Stomach smooth muscle (tissue), 2 donors: ENCODE results near the gene EXOC2.

Source experiments
- H3K27ac ChIP-seq: one replicate; pipeline ENCODE4 v1.7.0; 2013; ENCODE audit warnings: mild to moderate bottlenecking, low read length, inconsistent platforms
- H3K27me3 ChIP-seq, 2 donors: one replicate each; pipeline ENCODE4 v1.7.0; 2013; ENCODE audit warnings: low read length in 2 of 2; ENCODE audit not compliant: insufficient read depth in 2 of 2, control insufficient read depth in 1 of 2
- H3K36me3 ChIP-seq, 2 donors: one replicate each; pipeline ENCODE4 v1.7.0; 2013; ENCODE audit warnings: low read length in 2 of 2; ENCODE audit not compliant: control insufficient read depth in 2 of 2, insufficient read depth in 2 of 2
- H3K4me1 ChIP-seq: one replicate; pipeline ENCODE4 v1.7.0; 2013; ENCODE audit warnings: low read length; ENCODE audit not compliant: control insufficient read depth, insufficient read depth
- H3K4me3 ChIP-seq, 2 donors: one replicate each; pipeline ENCODE4 v1.7.0; 2013; ENCODE audit warnings: low read length in 2 of 2
- H3K9ac ChIP-seq, 2 donors: one replicate each; pipeline ENCODE4 v1.7.0; 2013; ENCODE audit warnings: low read length in 2 of 2, mild to moderate bottlenecking in 1 of 2
- H3K9me3 ChIP-seq, 2 donors: one replicate each; pipeline ENCODE4 v1.7.0; 2013; ENCODE audit warnings: low read length in 2 of 2; ENCODE audit not compliant: control insufficient read depth in 2 of 2
- donor health status: healthy.
- donor health status: Pancreatic carcinoma.

Gene EXOC2

DNA sequence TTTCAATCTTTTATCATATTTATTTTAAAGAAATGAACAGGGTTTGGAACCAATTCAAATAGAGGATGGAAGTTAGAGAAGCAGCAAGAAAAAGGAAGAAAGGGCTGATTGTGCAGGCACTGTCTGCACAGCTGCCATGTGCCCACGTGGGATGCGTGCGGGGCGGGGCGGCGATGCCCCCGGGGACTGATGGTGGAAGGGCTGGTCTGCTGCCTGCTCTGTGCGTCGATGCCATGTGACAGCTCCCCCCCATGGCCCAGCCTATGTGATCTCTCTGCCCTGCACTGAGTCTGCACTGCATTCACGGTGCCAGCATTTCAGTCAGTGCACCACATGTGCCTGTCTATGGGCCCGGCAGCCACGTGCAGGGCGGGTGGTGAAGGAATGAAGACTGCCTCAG is 205.0 kb downstream of the EXOC2 start:
- Histone ChIP-seq H3K4me1 (no peaks in the 10 kb centered on the region), H3K9me3 (no peaks in the 10 kb centered on the region), H3K4me3 (no peak overlapping the region), H3K27me3 (no peaks in the 10 kb centered on the region), H3K9ac (no peak overlapping the region), H3K36me3 (peaks cover 24 to 29% of the 10 kb centered on the region in 2 donors), H3K27ac (no peak overlapping the region)

DNA sequence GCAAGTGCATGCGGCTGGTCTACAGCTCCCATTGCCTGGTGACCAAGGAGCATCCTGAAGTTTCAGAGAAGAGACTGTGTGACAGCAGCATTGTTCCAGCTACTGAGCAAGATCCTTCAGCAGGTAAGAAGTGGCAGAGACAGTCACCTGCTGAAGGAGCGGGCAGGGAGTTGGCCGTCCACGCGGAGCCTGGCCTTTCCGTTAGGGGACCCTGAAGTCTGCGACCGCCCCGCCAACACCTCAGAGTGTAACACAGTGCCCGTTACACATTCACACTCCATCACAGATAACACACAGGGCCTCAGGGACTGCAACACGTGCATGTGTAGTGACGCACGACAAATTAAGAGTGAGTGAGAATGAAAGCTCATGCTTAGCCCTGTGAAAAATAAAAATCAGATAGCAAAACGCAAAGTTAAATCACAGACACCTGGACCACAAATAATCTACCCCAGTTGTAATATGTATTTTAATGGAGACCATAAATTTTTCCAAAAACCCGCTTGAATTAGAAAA is 207.2 kb downstream of the EXOC2 start:
- Histone ChIP-seq H3K36me3 (peaks cover 22 to 29% of the 10 kb centered on the region in 2 donors), H3K27me3 (no peaks in the 10 kb centered on the region), H3K9ac (no peak overlapping the region), H3K9me3 (no peaks in the 10 kb centered on the region), H3K27ac (no peak overlapping the region), H3K4me3 (no peak overlapping the region), H3K4me1 (no peaks in the 10 kb centered on the region)

GRCh38 chr6:484746-485145 is 208.2 kb downstream of the EXOC2 start:
- Histone ChIP-seq H3K9me3 (no peaks in the 10 kb centered on the region), H3K9ac (no peak overlapping the region), H3K36me3 (peaks cover 22 to 23% of the 10 kb centered on the region in 2 donors), H3K4me1 (no peaks in the 10 kb centered on the region), H3K27me3 (no peaks in the 10 kb centered on the region), H3K27ac (no peak overlapping the region), H3K4me3 (no peak overlapping the region)

DNA sequence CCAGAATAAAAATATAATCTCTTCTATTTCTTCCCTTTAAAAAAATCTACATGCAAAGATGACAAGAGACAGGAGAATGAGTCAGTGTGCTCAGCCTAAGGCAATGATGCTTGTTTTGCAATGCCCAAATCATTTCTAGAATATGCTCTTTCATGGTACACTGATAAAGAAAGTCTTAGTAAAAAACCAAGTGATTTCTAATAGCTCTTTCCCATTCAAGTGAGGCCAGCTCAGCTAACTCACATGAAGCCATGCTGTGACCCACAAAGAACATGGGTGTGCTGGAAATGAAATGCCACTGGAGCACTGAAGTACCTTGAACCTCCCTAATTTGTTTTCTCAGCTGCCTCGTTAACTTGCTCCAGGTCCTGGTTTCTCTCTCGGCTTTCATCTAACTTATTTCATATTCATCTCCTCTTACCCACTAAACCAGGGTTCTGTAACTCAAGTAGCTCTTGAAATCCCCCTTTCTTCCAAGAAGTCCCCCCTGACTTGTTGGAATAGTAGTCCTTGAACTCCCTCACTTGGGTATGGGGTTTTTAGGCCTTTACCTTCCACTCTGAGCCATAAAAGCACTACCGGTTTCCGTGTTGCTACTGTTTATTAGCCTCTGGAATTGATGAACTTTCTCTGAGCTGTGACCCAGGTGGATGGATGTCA is 208.7 kb downstream of the EXOC2 start:
- H3K9ac ChIP-seq, result no peak overlapping the region

DNA sequence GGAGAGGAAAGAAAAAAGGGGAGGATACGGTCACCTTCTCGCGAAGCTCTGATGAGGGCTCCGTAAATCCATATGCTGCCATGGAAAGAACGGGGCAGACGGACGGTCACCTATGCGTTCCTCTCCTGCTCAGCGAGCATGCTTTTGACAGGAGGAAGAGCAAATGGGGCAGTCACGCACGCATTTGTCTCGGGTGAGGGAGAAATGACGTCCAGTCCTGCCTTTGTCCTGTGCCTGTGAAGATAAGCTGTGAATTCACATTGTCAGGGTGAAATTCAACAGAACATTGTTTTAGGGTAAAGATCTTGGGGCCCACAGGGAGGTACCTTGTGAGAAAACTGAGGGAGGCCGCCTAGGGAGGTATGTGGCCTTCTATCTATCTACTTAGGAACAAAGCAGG is 217.6 kb downstream of the EXOC2 start:
- no peak overlapping the region for H3K9ac ChIP-seq
- no peak overlapping the region for H3K27ac ChIP-seq
- no peaks in the 10 kb centered on the region for H3K36me3 ChIP-seq
- H3K4me1 ChIP-seq, result no peaks in the 10 kb centered on the region
- H3K27me3 ChIP-seq, result peaks cover 0 to 3% of the 10 kb centered on the region in 2 donors
- no peaks in the 10 kb centered on the region for H3K9me3 ChIP-seq
- no peak overlapping the region for H3K4me3 ChIP-seq

More for the DNA sequence above, 208.7 kb downstream of the EXOC2 start:
- Histone ChIP-seq H3K36me3 (peaks cover 22 to 23% of the 10 kb centered on the region in 2 donors), H3K4me1 (no peaks in the 10 kb centered on the region), H3K9me3 (no peaks in the 10 kb centered on the region), H3K27ac (no peak overlapping the region), H3K4me3 (no peak overlapping the region), H3K27me3 (no peaks in the 10 kb centered on the region)

DNA sequence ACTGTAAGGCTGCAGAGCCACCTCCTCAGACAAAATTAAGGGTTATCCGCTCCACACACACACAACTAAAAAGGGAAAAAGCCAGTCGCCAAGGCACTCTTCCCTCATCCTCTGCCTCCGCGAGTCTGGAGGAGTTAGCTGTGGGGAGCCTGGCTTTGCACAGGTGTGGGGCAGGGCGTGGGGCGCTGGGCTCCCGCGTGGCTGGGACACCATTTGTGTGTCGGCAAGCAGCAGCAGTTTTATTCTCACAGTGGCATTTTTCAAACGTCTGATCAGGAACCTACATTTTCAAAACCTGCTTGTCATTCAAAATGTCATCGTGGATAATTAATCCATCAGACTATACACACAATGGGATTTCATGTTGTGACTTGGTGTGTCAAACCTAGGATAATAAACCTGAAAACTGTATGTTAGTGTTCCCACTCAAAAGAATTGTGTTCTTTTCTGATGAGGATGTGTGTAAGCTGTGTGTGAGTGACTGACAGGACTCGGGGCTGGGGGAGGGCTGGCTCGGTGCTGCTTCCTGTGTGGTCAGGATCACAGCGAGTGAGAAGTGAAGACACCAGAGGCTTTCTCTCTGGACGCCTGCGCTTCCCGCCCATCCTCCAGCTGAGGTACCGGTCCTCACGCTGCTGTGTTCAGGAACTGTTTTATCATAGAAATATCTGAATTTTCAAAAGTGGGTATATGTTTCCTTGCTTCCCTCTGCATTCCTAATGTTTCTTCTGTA is 218.3 kb downstream of the EXOC2 start:
- H3K36me3 ChIP-seq, result no peaks in the 10 kb centered on the region
- no peak overlapping the region for H3K27ac ChIP-seq
- no peaks in the 10 kb centered on the region for H3K4me1 ChIP-seq
- no peak overlapping the region for H3K9ac ChIP-seq
- peaks cover 0 to 3% of the 10 kb centered on the region in 2 donors for H3K27me3 ChIP-seq
- no peaks in the 10 kb centered on the region for H3K9me3 ChIP-seq
- H3K4me3 ChIP-seq, result no peak overlapping the region

DNA sequence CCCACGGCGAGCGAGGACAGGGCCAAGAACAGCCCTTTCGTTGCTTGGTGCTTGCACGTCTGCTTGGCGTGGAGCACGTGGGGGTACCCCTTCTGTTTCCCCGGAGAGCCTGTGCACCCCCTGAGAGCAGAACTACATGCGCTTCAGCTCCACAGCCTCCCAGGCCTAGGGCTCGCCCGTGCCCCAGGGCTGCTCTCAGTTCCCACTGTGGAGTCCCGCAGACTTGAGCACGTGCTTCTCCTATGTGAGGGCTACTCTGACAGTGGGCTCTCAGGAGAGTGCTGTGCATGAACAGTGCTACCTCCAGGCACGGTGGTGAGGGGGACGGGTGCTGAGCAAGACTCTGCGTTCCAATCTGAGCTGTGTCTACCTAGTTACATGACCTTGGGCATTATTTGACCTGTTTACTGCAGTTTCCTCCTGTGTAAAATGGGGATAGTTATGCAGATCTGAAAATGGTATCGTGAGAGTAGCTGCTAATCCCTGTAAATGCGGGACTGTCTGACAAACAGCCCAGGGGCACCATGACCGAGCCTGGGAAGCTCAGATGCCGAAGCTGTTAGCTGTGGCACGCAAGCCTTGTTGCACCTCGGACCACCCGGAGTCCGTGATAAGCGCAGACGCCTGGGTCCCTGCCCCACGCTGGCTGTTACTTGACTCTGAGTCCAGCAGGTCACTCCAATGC is 219.0 kb downstream of the EXOC2 start:
- Histone ChIP-seq H3K4me3 (no peak overlapping the region), H3K9ac (no peak overlapping the region), H3K27ac (no peak overlapping the region), H3K4me1 (no peaks in the 10 kb centered on the region), H3K36me3 (no peaks in the 10 kb centered on the region), H3K9me3 (no peaks in the 10 kb centered on the region), H3K27me3 (peaks cover 0 to 3% of the 10 kb centered on the region in 2 donors)

DNA sequence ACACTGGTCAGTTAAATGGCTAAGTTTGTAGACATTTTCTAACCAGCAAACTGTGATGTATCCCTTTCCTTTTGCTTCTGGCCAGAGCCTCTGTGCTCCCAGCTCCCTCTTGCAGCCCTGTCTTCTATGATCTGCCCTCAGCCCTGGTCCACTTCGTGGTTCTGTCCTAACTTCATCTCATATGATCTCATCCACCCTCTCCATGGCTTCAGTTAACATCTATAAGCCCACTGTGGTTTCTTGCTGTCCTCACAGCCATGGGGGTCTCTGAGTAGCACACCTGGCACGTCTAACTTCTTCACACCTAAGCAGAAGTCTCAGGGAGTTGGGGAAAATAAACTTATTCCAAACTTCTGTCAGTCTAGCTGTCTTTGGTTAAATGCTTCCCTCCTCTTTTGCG is 219.6 kb downstream of the EXOC2 start:
- no peaks in the 10 kb centered on the region for H3K4me1 ChIP-seq
- H3K27me3 ChIP-seq, result peaks cover 0 to 3% of the 10 kb centered on the region in 2 donors
- no peaks in the 10 kb centered on the region for H3K36me3 ChIP-seq
- H3K27ac ChIP-seq, result no peak overlapping the region
- H3K4me3 ChIP-seq, result no peak overlapping the region
- H3K9ac ChIP-seq, result no peak overlapping the region
- H3K9me3 ChIP-seq, result no peaks in the 10 kb centered on the region

GRCh38 chr6:470901-471448 is 222.0 kb downstream of the EXOC2 start:
- no peak overlapping the region for H3K9ac ChIP-seq
- no peak overlapping the region for H3K27ac ChIP-seq
- no peak overlapping the region for H3K4me3 ChIP-seq
- H3K9me3 ChIP-seq, result peaks cover 0 to 4% of the 10 kb centered on the region in 2 donors
- no peaks in the 10 kb centered on the region for H3K36me3 ChIP-seq
- no peaks in the 10 kb centered on the region for H3K4me1 ChIP-seq
- peaks cover 6 to 7% of the 10 kb centered on the region in 2 donors for H3K27me3 ChIP-seq

DNA sequence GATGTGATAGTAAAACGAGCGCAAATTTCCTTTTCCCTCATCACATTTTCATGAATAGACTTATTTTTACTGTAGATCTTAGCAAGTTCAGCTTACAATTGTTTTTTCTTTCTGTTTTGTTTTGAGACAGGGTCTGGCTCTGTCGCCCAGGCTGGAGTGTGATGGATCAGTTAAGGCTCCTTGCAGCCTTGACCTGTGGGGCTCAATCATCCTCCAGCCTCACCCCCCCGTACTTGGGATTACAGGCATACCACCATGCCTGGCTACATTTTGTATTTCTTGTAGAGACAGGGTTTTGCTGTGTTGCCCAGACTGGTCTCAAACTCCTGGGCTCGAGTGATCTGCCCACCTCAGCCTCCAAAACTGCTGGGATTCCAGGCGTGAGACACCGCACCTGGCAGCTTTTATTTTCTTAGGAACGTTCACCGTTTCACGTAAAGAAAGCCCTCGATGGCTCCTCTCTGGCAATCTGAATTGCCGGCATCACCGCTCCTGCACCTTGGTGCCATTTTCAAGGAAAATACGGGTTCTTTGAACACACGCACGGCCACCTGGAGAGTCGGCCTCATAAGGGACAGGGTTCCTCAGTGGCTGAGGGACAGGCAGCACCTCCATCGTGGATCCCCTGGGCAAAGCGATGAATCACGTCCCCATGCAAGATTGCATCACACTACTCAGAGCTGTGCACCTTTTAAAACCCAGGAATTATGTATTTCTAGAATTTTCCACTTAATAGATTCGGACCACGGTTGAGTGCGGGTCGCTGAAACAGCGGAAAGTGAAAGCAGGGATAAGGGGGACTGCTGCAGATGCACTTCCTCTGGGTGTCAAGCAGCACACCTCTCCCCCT is 222.7 kb downstream of the EXOC2 start:
- Histone ChIP-seq H3K27ac (no peak overlapping the region), H3K9ac (no peak overlapping the region), H3K27me3 (peaks cover 6 to 11% of the 10 kb centered on the region in 2 donors), H3K9me3 (peaks cover 0 to 4% of the 10 kb centered on the region in 2 donors), H3K4me3 (no peak overlapping the region), H3K36me3 (no peaks in the 10 kb centered on the region), H3K4me1 (no peaks in the 10 kb centered on the region)
